Ectodermal cell (in vitro differentiated cells): Measurements from ENCODE around the gene CA12.
"Not testable (repeated sequence)": the region's sequence is repeated elsewhere in the genome, so short reads cannot be mapped to it uniquely, and the experiment has no call there.

Experiments used
- H3K27ac ChIP-seq: 2 replicates; pipeline ENCODE4 v1.7.0; 2013; ENCODE audit warnings: mild to moderate bottlenecking, low read depth, low read length; ENCODE audit not compliant: insufficient read depth, poor library complexity, severe bottlenecking
- H3K27me3 ChIP-seq: 2 replicates; pipeline ENCODE4 v1.7.0; 2013; ENCODE audit warnings: mild to moderate bottlenecking, low read length; ENCODE audit not compliant: insufficient read depth, control insufficient read depth, poor library complexity, severe bottlenecking
- H3K36me3 ChIP-seq: one replicate; pipeline ENCODE4 v1.7.0; 2013; ENCODE audit warnings: low read length; ENCODE audit not compliant: control insufficient read depth, insufficient read depth
- H3K4me1 ChIP-seq: one replicate; pipeline ENCODE4 v1.7.0; 2013; ENCODE audit warnings: low read length; ENCODE audit not compliant: control insufficient read depth, insufficient read depth
- H3K4me3 ChIP-seq: 2 replicates; pipeline ENCODE4 v1.7.0; 2013; ENCODE audit warnings: low read depth, low read length, control low read depth; ENCODE audit not compliant: insufficient read depth
- H3K9me3 ChIP-seq: 2 replicates; pipeline ENCODE4 v1.7.0; 2013; ENCODE audit warnings: mild to moderate bottlenecking, low read length, moderate library complexity; ENCODE audit not compliant: control insufficient read depth
- WGBS, 2 experiments: methylation state at CpG; one replicate each; pipeline ENCODE4 v1.1.7; 2013; ENCODE audit warnings: missing lambda C conversion rate in 2 of 2; 5-methylcytosine and 5-hydroxymethylcytosine counted together

CA12 gene

DNA sequence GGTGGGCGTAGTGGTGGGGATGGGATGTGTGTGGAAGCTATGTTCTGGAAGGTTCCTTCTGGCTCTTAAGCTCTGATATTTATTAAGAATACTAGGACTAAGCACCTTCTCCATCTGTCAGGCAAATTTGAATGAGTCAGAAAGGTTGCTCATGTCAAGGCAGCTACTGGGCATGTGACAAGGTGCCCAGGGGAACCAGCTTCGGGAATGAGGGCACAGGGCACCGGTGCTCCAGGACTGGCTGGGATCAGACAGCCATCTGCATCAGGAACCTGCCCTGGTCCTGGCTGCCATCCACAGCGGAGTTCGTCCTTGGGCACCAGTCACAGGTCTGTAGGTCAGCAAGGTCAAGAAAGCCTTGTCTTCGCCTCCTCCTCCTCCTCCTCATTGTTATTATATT, 32.5 kb downstream of the CA12 start:
- no peaks in the 10 kb centered on the region for H3K9me3 ChIP-seq
- no peaks in the 10 kb centered on the region for H3K27me3 ChIP-seq
- WGBS, 2 experiments, result 94 to 96% methylated on average over 5 to 6 of the region's 6 CpGs

DNA sequence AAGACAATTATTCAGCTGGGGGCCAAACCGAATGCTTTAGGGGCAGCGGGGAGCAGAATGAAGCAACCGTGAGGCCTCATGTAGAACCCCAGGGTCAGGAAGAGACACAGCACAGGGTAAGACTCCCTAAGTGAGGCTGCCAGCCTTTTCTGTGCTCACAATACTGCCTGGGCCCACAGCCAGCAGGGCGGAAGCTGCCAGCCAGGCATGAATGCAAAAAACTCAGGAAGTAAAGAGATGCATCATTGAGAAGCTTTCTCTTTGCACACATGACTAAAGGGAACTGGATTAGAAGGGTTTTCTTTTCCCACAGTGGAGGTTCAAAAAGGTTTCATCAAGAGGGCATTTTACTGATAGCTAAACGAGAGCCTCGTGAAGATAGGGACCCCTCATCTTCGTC, 33.3 kb downstream of the CA12 start:
- no peak overlapping the region for H3K27ac ChIP-seq
- H3K4me1 ChIP-seq, result peaks cover 15% of the 10 kb centered on the region
- no peaks in the 10 kb centered on the region for H3K9me3 ChIP-seq
- H3K27me3 ChIP-seq, result no peaks in the 10 kb centered on the region
- 85 to 90% methylated on average over 7 of the region's 7 CpGs for WGBS, 2 experiments
- no peaks in the 10 kb centered on the region for H3K36me3 ChIP-seq
- no peak overlapping the region for H3K4me3 ChIP-seq

More for the DNA sequence above, 32.5 kb downstream of the CA12 start:
- H3K4me1 ChIP-seq, result peaks cover 15% of the 10 kb centered on the region
- no peak overlapping the region for H3K27ac ChIP-seq
- no peak overlapping the region for H3K4me3 ChIP-seq
- H3K36me3 ChIP-seq, result no peaks in the 10 kb centered on the region

DNA sequence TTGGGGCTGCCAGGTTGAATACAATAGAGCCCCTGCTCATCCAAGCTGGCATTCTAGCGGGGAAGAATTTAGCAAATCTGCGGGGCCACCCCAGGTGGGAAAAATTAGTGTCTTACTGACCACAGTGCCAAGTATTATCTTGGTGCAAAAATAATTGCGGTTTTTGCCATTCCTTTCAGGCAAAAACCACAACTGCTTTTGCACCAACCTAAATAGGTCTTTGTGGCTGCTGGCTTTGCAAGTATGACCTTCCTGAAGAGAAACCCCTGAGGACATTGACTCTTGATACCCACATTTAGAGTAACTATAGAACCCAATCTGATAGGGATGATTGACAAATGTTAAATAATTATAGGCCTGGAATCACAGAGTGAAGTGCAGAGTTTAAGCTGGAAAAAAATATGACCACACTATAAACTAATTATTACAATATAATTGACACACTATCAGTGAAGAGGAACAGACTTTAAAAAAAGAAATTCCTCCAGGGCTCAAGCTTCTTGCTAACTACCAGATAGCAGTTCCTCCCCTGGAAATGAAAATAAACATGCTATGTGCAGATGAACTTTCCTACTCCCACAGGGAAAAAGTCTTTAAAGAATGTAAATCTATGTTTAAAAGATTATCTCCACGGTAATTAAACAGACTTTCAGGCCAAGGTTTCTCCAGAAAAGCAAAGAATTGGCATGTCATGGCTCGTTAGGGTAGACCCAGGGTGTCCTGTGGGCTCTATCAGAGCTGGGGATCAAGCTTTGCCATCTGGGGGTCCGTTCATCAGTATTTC, 34.4 kb downstream of the CA12 start:
- no peaks in the 10 kb centered on the region for H3K9me3 ChIP-seq
- H3K27ac ChIP-seq, result no peak overlapping the region
- H3K36me3 ChIP-seq, result no peaks in the 10 kb centered on the region
- H3K4me3 ChIP-seq, result no peak overlapping the region
- 84 to 91% methylated on average over 6 of the region's 6 CpGs for WGBS, 2 experiments
- peaks cover 15% of the 10 kb centered on the region for H3K4me1 ChIP-seq
- no peaks in the 10 kb centered on the region for H3K27me3 ChIP-seq

DNA sequence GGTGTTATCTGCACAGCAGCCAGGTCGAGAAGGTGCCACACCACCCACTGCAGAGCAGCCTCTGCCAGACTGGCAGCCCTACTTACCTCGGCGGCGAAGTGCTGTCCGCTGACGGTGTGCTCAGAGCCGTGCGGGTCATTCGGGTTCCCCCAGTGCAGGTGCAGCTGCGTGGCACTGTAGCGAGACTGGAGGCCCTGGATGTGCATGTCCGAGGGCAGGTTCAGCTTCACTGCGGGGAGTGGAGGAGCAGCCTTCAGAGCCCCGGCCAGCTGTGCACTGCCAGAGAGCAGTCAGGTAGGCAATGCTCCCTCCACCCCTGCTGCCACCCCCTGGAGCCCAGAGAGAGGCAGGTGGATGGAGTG, 36.3 kb downstream of the CA12 start:
- no peak overlapping the region for H3K27ac ChIP-seq
- 92 to 95% methylated on average over 14 of the region's 14 CpGs for WGBS, 2 experiments
- no peaks in the 10 kb centered on the region for H3K36me3 ChIP-seq
- H3K9me3 ChIP-seq, result no peaks in the 10 kb centered on the region
- peaks cover 22% of the 10 kb centered on the region for H3K4me1 ChIP-seq
- peaks cover 10% of the 10 kb centered on the region for H3K27me3 ChIP-seq
- H3K4me3 ChIP-seq, result no peak overlapping the region

DNA sequence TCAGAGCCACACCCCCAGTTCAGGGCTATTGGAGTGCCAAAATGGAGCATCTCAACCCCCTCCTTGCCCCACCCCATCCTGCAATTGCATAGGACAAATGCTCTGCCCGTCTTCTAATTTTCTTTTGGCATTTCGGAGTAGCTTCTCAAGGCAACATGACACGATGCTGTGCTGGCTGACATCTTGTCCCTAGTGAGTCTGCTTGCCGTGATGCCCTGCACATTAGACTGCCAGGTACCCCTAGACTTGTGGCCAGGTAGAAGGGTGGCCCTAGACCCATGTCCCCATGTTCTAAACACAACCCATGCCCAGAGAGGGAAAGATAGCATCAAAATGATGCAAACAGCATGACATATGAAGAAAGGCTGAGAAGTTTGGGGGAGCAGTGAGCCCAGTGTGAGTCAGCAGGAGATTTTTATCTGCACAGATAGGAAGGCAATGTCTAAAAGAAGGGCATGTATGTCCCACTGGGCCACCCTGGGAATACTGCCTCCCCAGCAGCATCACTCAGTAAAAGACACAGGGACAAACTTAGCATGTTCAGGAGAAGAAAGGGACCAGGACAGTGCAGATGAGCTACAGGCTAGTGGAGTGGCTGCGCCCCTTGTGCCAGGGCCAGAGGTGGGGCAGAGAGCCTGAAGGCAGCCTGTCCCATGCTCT, 36.8 kb downstream of the CA12 start:
- 92 to 93% methylated on average over 5 of the region's 5 CpGs for WGBS, 2 experiments
- Histone ChIP-seq H3K9me3 (no peaks in the 10 kb centered on the region), H3K27ac (no peak overlapping the region), H3K27me3 (peaks cover 16% of the 10 kb centered on the region), H3K4me1 (peaks cover 23% of the 10 kb centered on the region), H3K4me3 (no peak overlapping the region), H3K36me3 (no peaks in the 10 kb centered on the region)

DNA sequence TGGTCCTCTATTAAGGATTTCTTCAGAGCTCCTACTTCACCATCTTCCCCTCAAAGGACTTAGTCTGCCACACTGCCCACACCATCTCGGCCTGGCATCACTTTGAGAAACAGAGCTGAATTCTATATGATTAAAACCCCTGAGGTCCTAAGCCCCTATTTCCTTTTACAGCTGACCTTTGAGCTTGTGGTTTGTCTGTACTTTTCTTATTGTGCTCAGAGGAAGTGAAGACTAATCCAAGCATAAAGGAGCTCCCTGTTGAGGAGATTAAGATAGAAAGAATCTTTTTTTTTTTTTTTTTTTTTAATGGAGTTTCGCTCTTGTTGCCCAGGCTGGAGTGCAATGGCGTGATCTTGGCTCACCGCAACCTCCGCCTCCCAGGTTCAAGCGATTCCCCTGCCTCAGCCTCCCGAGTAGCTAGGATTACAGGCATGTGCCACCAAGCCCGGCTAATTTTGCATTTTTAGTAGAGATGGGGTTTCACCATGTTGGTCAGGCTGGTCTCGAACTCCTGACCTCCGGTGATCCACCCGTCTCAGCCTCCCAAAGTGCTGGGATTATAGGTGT, 38.6 kb downstream of the CA12 start:
- not testable (repeated sequence) for H3K9me3 ChIP-seq, H3K27ac ChIP-seq, H3K4me3 ChIP-seq, H3K36me3 ChIP-seq
- Histone ChIP-seq H3K4me1 (peaks cover 17% of the 10 kb centered on the region), H3K27me3 (peaks cover 21% of the 10 kb centered on the region)
- WGBS, 2 experiments, result 86 to 87% methylated on average over 11 of the region's 11 CpGs

DNA sequence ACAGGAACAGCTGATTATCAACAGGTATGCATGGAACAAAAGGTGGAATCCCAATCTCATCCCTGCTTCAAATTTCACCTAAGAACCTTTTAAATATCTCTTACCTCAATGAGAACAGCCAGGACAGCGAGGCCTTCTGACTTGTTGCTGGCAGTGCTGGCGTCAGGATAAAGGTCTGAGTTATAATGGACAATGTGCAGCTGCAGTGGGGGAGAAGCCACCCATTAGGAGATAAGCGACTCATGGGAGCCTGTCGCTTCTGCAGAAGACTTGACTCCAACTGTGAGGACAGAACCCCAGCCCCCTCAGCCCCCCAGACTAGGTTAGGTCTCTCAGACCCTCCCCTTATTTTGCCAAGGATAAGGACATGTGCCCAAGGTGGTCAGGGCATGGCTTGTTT, 39.7 kb downstream of the CA12 start:
- H3K36me3 ChIP-seq, result no peaks in the 10 kb centered on the region
- WGBS, 2 experiments, result 94 to 98% methylated on average over 4 of the region's 4 CpGs
- peaks cover 21% of the 10 kb centered on the region for H3K27me3 ChIP-seq
- no peaks in the 10 kb centered on the region for H3K9me3 ChIP-seq
- peaks cover 8% of the 10 kb centered on the region for H3K4me1 ChIP-seq
- H3K4me3 ChIP-seq, result no peak overlapping the region
- H3K27ac ChIP-seq, result no peak overlapping the region

DNA sequence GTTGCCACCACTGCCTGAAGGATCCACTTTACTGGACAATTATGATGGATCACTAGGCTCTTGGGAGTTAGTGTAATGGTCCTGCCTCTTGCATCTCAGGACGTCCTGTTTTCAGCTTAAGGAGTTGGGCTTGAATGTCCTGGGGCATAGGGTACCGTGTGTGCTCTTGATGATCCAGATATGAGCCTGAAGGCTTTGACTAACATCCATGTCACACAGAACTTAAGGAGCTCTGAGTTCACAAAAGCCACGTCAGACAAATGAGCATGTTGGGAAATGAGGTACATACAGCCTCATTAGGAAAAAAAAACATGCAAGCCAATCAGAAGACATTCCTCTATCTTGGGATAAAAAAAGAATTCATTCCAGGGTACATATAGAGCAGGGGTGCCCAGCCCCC, 40.8 kb downstream of the CA12 start:
- no peak overlapping the region for H3K27ac ChIP-seq
- no peaks in the 10 kb centered on the region for H3K36me3 ChIP-seq
- no peak overlapping the region for H3K4me3 ChIP-seq
- peaks cover 8% of the 10 kb centered on the region for H3K4me1 ChIP-seq
- peaks cover 21% of the 10 kb centered on the region for H3K27me3 ChIP-seq
- 88 to 96% methylated on average over 3 of the region's 3 CpGs for WGBS, 2 experiments
- H3K9me3 ChIP-seq, result no peaks in the 10 kb centered on the region

DNA sequence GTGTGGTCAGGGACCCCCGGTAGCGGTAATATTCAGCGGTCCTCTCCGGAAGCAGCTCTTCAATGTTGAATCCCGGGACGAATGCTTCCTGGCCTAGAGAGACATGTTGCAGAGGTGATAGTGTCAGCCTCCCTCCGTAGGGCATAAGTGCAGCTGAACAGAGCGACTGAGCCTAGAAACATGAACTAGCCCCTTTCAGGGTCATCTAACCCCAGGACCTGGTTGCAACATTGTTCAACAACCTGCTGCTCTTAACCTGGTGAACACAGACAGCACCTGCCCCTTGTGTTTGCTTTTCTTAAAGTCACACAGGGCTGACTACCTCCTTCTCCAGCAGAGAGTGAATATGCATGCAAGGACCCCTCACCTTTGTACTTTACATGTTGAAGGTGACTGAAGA, 41.3 kb downstream of the CA12 start:
- H3K4me3 ChIP-seq, result no peak overlapping the region
- H3K36me3 ChIP-seq, result no peaks in the 10 kb centered on the region
- H3K27ac ChIP-seq, result no peak overlapping the region
- H3K9me3 ChIP-seq, result no peaks in the 10 kb centered on the region
- peaks cover 8% of the 10 kb centered on the region for H3K4me1 ChIP-seq
- H3K27me3 ChIP-seq, result peaks cover 21% of the 10 kb centered on the region
- WGBS, 2 experiments, result 37 to 47% methylated on average over 8 of the region's 8 CpGs

DNA sequence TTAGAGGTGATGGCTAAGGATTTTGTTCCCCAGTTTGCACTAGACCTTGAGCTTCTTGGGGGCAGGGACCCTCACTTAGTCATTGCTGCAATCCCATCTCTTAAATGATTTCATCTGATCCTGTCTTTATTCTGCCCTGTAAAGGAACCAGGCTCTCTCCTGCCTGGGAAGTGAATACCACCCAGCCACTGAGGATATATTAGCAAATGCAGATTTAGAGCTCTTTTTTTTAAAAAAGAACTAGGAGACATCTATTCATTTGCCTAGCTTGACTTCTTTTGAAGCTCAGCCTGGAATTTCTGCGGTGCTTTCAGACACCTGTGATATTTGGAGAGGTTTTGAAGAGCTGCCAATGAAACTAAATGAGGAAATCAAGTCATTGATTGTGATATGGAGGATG, 41.8 kb downstream of the CA12 start:
- Histone ChIP-seq H3K4me3 (no peak overlapping the region), H3K27me3 (peaks cover 21% of the 10 kb centered on the region), H3K4me1 (peaks cover 8% of the 10 kb centered on the region), H3K9me3 (no peaks in the 10 kb centered on the region), H3K27ac (no peak overlapping the region), H3K36me3 (no peaks in the 10 kb centered on the region)
- 3 to 24% methylated on average over 1 of the region's 1 CpG for WGBS, 2 experiments
